IMR-90 (cell line): ENCODE measurements around the gene PIGA. TPM values are rescaled to one million over a fixed set of nuclear protein-coding genes. Genes with fewer than 3 reads are reported as not detected.

Experiments used
- ATAC-seq: fragments of 200-7000 bp; cut with Tn5 transposase; 2 replicates; pipeline ENCODE4 v1.9.1; 2020; ENCODE audit warnings: low read depth, mild to moderate bottlenecking, moderate library complexity
- BruUV-seq: library from RNA; stranded (reverse); fragments of 400-500 nt; replicated peaks from 2 replicates; lab custom pipeline; 2021; lab: Mats Ljungman, UMichigan
- CTCF ChIA-PET: fragments of 300-600 bp; formaldehyde crosslinking; extraction: SDS; loops from one replicate; lab custom pipeline; 2021; ENCODE audit warnings: antibody characterized with exemption; lab: Yijun Ruan, JAX
- POLR2A ChIA-PET: fragments of 300-600 bp; sonication (Branson Sonifier 250); formaldehyde crosslinking; loops from one replicate; lab custom pipeline; 2022; ENCODE audit warnings: antibody characterized with exemption; ENCODE audit not compliant: unreplicated experiment; lab: Charles Lee
- DNase-seq: peaks from one replicate; pipeline ENCODE4 v3.0.0; 2013
- H2AFZ ChIP-seq: replicated peaks from 2 replicates; pipeline ENCODE3; 2013; ENCODE audit warnings: low read length, mild to moderate bottlenecking; ENCODE audit not compliant: poor library complexity
- H2AK5ac ChIP-seq: 2 replicates; pipeline ENCODE4 v1.6.1; 2013; ENCODE audit warnings: low read depth, low read length, inconsistent platforms
- H2AK9ac ChIP-seq: replicated peaks from 2 replicates; pipeline ENCODE3; 2013; ENCODE audit warnings: mild to moderate bottlenecking, low read depth, low read length, moderate library complexity; ENCODE audit not compliant: poor library complexity
- H2BK120ac ChIP-seq: 2 replicates; pipeline ENCODE4 v1.6.1; 2013; ENCODE audit warnings: low read depth, low read length, inconsistent platforms
- H2BK15ac ChIP-seq: 3 replicates; pipeline ENCODE4 v1.6.1; 2013; ENCODE audit warnings: low read depth, low read length, inconsistent platforms
- H2BK20ac ChIP-seq: 2 replicates; pipeline ENCODE4 v1.6.1; 2013; ENCODE audit warnings: low read depth, mild to moderate bottlenecking, inconsistent platforms, low read length, moderate library complexity
- H2BK5ac ChIP-seq: 2 replicates; pipeline ENCODE4 v1.6.1; 2013; ENCODE audit warnings: mild to moderate bottlenecking, low read depth, low read length, inconsistent platforms; ENCODE audit not compliant: poor library complexity, severe bottlenecking
- H3K14ac ChIP-seq: replicated peaks from 2 replicates; pipeline ENCODE4 v1.6.1; 2013; ENCODE audit warnings: low read depth, low read length, inconsistent platforms
- H3K18ac ChIP-seq: 2 replicates; pipeline ENCODE4 v1.6.1; 2013; ENCODE audit warnings: low read depth, low read length, control low read depth
- H3K23ac ChIP-seq: 2 replicates; pipeline ENCODE4 v1.6.1; 2013; ENCODE audit warnings: low read depth, low read length, inconsistent platforms
- H3K27ac ChIP-seq: 2 replicates; pipeline ENCODE4 v1.5.1; 2013; ENCODE audit warnings: mild to moderate bottlenecking, control low read depth, low read length; ENCODE audit not compliant: insufficient read depth
- H3K27me3 ChIP-seq: 2 replicates; pipeline ENCODE4 v1.6.1; 2013; ENCODE audit warnings: low read length; ENCODE audit not compliant: control insufficient read depth, insufficient read depth
- H3K36me3 ChIP-seq: 2 replicates; pipeline ENCODE4 v1.6.1; 2013; ENCODE audit warnings: low read length, mixed read lengths; ENCODE audit not compliant: control insufficient read depth, insufficient read depth
- H3K4ac ChIP-seq: 2 replicates; pipeline ENCODE4 v1.6.1; 2013; ENCODE audit warnings: low read depth, low read length, inconsistent platforms
- H3K4me1 ChIP-seq: 2 replicates; pipeline ENCODE4 v1.6.1; 2013; ENCODE audit warnings: low read length, mixed read lengths; ENCODE audit not compliant: control insufficient read depth, insufficient read depth
- H3K4me2 ChIP-seq: 2 replicates; pipeline ENCODE4 v1.6.1; 2013; ENCODE audit warnings: low read depth, mild to moderate bottlenecking, control low read depth, low read length, moderate library complexity
- H3K4me3 ChIP-seq: 2 replicates; pipeline ENCODE4 v1.5.1; 2013; ENCODE audit warnings: low read depth, mild to moderate bottlenecking, control low read depth, low read length, moderate library complexity; ENCODE audit not compliant: insufficient read depth
- H3K56ac ChIP-seq: 2 replicates; pipeline ENCODE4 v1.6.1; 2013; ENCODE audit warnings: low read length, inconsistent platforms; ENCODE audit not compliant: insufficient read depth; ENCODE audit errors: extremely low read depth
- H3K79me1 ChIP-seq, 2 experiments: 2 replicates each; pipeline ENCODE4 v1.6.1; 2013; ENCODE audit warnings: low read length in 2 of 2, inconsistent platforms in 1 of 2, low read depth in 1 of 2
- H3K9ac ChIP-seq: 2 replicates; pipeline ENCODE4 v1.6.1; 2013; ENCODE audit warnings: low read depth, low read length, control low read depth
- H3K9me1 ChIP-seq: 2 replicates; pipeline ENCODE4 v1.6.1; 2013; ENCODE audit warnings: low read length, inconsistent platforms; ENCODE audit not compliant: insufficient read depth
- H3K9me3 ChIP-seq: 2 replicates; pipeline ENCODE4 v1.6.1; 2013; ENCODE audit warnings: low read length; ENCODE audit not compliant: control insufficient read depth, insufficient read depth
- H4K20me1 ChIP-seq: 2 replicates; pipeline ENCODE4 v1.6.1; 2013; ENCODE audit warnings: low read length, inconsistent platforms; ENCODE audit not compliant: insufficient read depth
- H4K5ac ChIP-seq: 2 replicates; pipeline ENCODE4 v1.6.1; 2013; ENCODE audit warnings: mild to moderate bottlenecking, low read depth, low read length, control low read depth
- H4K8ac ChIP-seq, 2 experiments: 2 replicates each; pipeline ENCODE4 v1.6.1; 2013; ENCODE audit warnings: low read depth in 2 of 2, low read length in 2 of 2, control low read depth in 1 of 2, inconsistent platforms in 1 of 2
- H4K91ac ChIP-seq: 2 replicates; pipeline ENCODE4 v1.6.1; 2013; ENCODE audit warnings: low read depth, low read length, inconsistent platforms; ENCODE audit not compliant: insufficient read depth
- BHLHE40 ChIP-seq: fragments of 150-350 bp; IDR thresholded peaks from 2 replicates; pipeline ENCODE4 v1.6.1; 2016; ENCODE audit warnings: mild to moderate bottlenecking, low read depth, low read length
- CEBPB ChIP-seq: IDR thresholded peaks from 2 replicates; pipeline ENCODE4 v1.6.1; 2012; ENCODE audit warnings: low read depth, low read length, improper control_type of control experiment
- CHD1 ChIP-seq: IDR thresholded peaks from 2 replicates; pipeline ENCODE4 v1.6.1; 2012; ENCODE audit warnings: low read depth, low read length, improper control_type of control experiment
- FOS ChIP-seq: fragments of 150-350 bp; IDR thresholded peaks from 2 replicates; pipeline ENCODE4 v1.6.1; 2016; ENCODE audit warnings: low read depth, low read length
- MAFK ChIP-seq: IDR thresholded peaks from 2 replicates; pipeline ENCODE4 v1.6.1; 2012; ENCODE audit warnings: low read depth, low read length, improper control_type of control experiment
- MAZ ChIP-seq: IDR thresholded peaks from 2 replicates; pipeline ENCODE4 v1.6.1; 2012; ENCODE audit warnings: low read depth, mild to moderate bottlenecking, low read length, improper control_type of control experiment, moderate library complexity, borderline replicate concordance
- MXI1 ChIP-seq: IDR thresholded peaks from 2 replicates; pipeline ENCODE4 v1.6.1; 2012; ENCODE audit warnings: low read depth, mild to moderate bottlenecking, low read length, moderate library complexity, borderline replicate concordance
- NFE2L2 ChIP-seq: fragments of 150-350 bp; IDR thresholded peaks from 2 replicates; pipeline ENCODE4 v1.6.1; 2016; ENCODE audit warnings: low read depth, mild to moderate bottlenecking, low read length
- POLR2A ChIP-seq: IDR thresholded peaks from 2 replicates; pipeline ENCODE4 v1.6.1; 2012; ENCODE audit warnings: mild to moderate bottlenecking, low read depth, low read length
- RAD21 ChIP-seq: IDR thresholded peaks from 2 replicates; pipeline ENCODE4 v1.6.1; 2012; ENCODE audit warnings: low read length, improper control_type of control experiment
- RCOR1 ChIP-seq: IDR thresholded peaks from 2 replicates; pipeline ENCODE4 v1.6.1; 2012; ENCODE audit warnings: mild to moderate bottlenecking, low read length, improper control_type of control experiment; ENCODE audit not compliant: insufficient replicate concordance
- RFX5 ChIP-seq: IDR thresholded peaks from 2 replicates; pipeline ENCODE4 v1.8.0; 2012; ENCODE audit warnings: low read depth, mild to moderate bottlenecking, low read length, moderate library complexity
- SMC3 ChIP-seq: fragments of 150-350 bp; IDR thresholded peaks from 2 replicates; pipeline ENCODE4 v1.6.1; 2016; ENCODE audit warnings: low read depth, mild to moderate bottlenecking, antibody characterized with exemption, low read length, moderate library complexity
- WGBS, 2 experiments: methylation state at CpG; one replicate each; pipeline versions ENCODE4 v1.1.5 to v1.1.7; 2013; ENCODE audit warnings: missing lambda C conversion rate in 2 of 2; ENCODE audit not compliant: insufficient read length in 1 of 2; ENCODE audit errors: extremely low coverage in 2 of 2; 5-methylcytosine and 5-hydroxymethylcytosine counted together
- dilution Hi-C: fragments of 300-500 bp; cut with HindIII; formaldehyde crosslinking; loops from one replicate; pipeline ENCODE4 v1.14.3; 2018; ENCODE audit warnings: low sequenced_read_pairs; ENCODE audit not compliant: unreplicated experiment
- in situ Hi-C: fragments of 300-500 bp; cut with MboI; formaldehyde crosslinking; loops from 3 replicates; pipeline ENCODE4 v1.14.3; 2019; ENCODE audit warnings: low sequenced_read_pairs, inconsistent platforms, mixed read lengths
- intact Hi-C: fragments of 100-400 bp; cut with micrococcal nuclease; formaldehyde crosslinking; loops from 2 replicates; pipeline ENCODE4 v1.10.0; 2022
- polyA plus RNA-seq, 3 experiments: library from polyadenylated mRNA; depleted of rRNA; stranded (reverse); fragments of >200 nt; gene quantifications; 2 replicates each; pipeline ENCODE4 v1.2.3, GENCODE V29; 2012; ENCODE audit warnings: low replicate concordance in 1 of 3
- total RNA-seq: library from RNA; depleted of rRNA; stranded (reverse); fragments of >200 nt; gene quantifications from 2 replicates; pipeline ENCODE4 v1.2.3, GENCODE V29; 2012
- TF ChIP-seq, protein P1 (sequence below): fragments of 150-350 bp; IDR thresholded peaks from 2 replicates; pipeline ENCODE4 v1.6.1; 2017; ENCODE audit warnings: mild to moderate bottlenecking, antibody characterized with exemption, low read length, low read depth
- TF ChIP-seq, protein P2 (sequence below): conservative IDR thresholded peaks from 2 replicates; pipeline ENCODE4 v1.5.1; 2012; ENCODE audit warnings: mild to moderate bottlenecking, low read depth, low read length, improper control_type of control experiment
- TF ChIP-seq, protein P3 (sequence below): fragments of 150-350 bp; IDR thresholded peaks from 2 replicates; pipeline ENCODE4 v1.6.1; 2016; ENCODE audit warnings: low read depth, mild to moderate bottlenecking, low read length, moderate library complexity, borderline replicate concordance

PIGA gene
- total and polyA plus RNA-seq, 2 of the 4 experiments (the other 2 are of a cell fraction), result 3.4 to 9.1 TPM

DNA sequence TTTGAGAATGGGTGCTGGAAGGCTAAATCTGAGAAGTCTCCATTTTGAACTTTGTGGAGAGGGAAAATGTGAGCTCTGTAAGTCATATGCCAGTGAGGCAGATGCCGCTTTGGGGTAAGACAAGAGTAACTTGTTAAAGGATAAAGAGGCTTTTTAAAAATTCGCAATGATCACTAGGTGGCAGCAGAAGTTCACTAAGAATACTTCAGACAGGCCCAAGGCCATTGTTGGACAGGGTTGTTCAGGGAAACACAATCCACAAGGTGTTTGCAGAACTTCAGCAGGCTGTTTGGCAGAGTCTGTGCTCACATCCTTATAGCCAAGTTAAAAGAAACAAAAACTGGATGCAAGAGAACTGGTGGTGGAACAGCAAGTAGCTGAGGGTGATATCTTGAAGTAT lies 13.7 kb upstream of the PIGA start:
- H4K20me1 ChIP-seq, result no peaks in the 10 kb centered on the region
- TF ChIP-seq MXI1 (no peak), NFE2L2 (no peak), SMC3 (peak; percentile 73), CHD1 (no peak), MAFK (no peak), MAZ (no peak), RCOR1 (no peak), RFX5 (no peak), RAD21 (peak; percentile 77), CEBPB (no peak), FOS (no peak), BHLHE40 (no peak), POLR2A (no peak)
- TF ChIP-seq, protein P1, sequence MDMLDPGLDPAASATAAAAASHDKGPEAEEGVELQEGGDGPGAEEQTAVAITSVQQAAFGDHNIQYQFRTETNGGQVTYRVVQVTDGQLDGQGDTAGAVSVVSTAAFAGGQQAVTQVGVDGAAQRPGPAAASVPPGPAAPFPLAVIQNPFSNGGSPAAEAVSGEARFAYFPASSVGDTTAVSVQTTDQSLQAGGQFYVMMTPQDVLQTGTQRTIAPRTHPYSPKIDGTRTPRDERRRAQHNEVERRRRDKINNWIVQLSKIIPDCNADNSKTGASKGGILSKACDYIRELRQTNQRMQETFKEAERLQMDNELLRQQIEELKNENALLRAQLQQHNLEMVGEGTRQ, result no peak
- TF ChIP-seq, protein P2, sequence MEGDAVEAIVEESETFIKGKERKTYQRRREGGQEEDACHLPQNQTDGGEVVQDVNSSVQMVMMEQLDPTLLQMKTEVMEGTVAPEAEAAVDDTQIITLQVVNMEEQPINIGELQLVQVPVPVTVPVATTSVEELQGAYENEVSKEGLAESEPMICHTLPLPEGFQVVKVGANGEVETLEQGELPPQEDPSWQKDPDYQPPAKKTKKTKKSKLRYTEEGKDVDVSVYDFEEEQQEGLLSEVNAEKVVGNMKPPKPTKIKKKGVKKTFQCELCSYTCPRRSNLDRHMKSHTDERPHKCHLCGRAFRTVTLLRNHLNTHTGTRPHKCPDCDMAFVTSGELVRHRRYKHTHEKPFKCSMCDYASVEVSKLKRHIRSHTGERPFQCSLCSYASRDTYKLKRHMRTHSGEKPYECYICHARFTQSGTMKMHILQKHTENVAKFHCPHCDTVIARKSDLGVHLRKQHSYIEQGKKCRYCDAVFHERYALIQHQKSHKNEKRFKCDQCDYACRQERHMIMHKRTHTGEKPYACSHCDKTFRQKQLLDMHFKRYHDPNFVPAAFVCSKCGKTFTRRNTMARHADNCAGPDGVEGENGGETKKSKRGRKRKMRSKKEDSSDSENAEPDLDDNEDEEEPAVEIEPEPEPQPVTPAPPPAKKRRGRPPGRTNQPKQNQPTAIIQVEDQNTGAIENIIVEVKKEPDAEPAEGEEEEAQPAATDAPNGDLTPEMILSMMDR, result peak; percentile 66
- TF ChIP-seq, protein P3, sequence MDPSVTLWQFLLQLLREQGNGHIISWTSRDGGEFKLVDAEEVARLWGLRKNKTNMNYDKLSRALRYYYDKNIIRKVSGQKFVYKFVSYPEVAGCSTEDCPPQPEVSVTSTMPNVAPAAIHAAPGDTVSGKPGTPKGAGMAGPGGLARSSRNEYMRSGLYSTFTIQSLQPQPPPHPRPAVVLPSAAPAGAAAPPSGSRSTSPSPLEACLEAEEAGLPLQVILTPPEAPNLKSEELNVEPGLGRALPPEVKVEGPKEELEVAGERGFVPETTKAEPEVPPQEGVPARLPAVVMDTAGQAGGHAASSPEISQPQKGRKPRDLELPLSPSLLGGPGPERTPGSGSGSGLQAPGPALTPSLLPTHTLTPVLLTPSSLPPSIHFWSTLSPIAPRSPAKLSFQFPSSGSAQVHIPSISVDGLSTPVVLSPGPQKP, result no peak
- H2AK5ac ChIP-seq, result no peak overlapping the region
- H3K9me1 ChIP-seq, result no peaks in the 10 kb centered on the region
- H3K27me3 ChIP-seq, result peaks cover 4% of the 10 kb centered on the region; the same call in 1 of the 2 replicates
- H2BK20ac ChIP-seq, result no peak overlapping the region
- H2BK5ac ChIP-seq, result no peak overlapping the region
- H2AFZ ChIP-seq, result no peak overlapping the region
- H3K4ac ChIP-seq, result no peak overlapping the region
- H3K27ac ChIP-seq, result no peak overlapping the region
- CTCF ChIA-PET, result interaction anchor here (0.5 to 2.5 kb wide), 9 partner anchors 9 to 119 kb away, joined by 3 to 17 read pairs (median 4); no protein-coding TSS in a partner anchor
- peak; percentile 90 for ATAC-seq
- POLR2A ChIA-PET, result no interaction called here
- H3K4me2 ChIP-seq, result no peak overlapping the region
- peak; percentile 73 for DNase-seq
- no peak overlapping the region for H3K23ac ChIP-seq
- H2BK15ac ChIP-seq, result no peak overlapping the region
- no peak overlapping the region for H4K8ac ChIP-seq
- no peaks in the 10 kb centered on the region for H3K36me3 ChIP-seq
- no TSS peak for BruUV-seq
- intact Hi-C loops, result loop anchor here (1.0 to 10.0 kb wide), 3 partner anchors 119 to 326 kb away; no protein-coding TSS in a partner anchor
- no peak overlapping the region for H2AK9ac ChIP-seq
- no peak overlapping the region for H3K56ac ChIP-seq
- no peak overlapping the region for H4K5ac ChIP-seq
- no peak overlapping the region for H2BK120ac ChIP-seq
- H3K79me1 ChIP-seq, result no peaks in the 10 kb centered on the region
- H3K4me3 ChIP-seq, result no peak overlapping the region
- no peaks in the 10 kb centered on the region for H3K9me3 ChIP-seq
- dilution Hi-C loops, result no loop called here
- no peak overlapping the region for H4K91ac ChIP-seq
- no peak overlapping the region for H3K14ac ChIP-seq
- H3K9ac ChIP-seq, result no peak overlapping the region
- H3K18ac ChIP-seq, result no peak overlapping the region
- no peaks in the 10 kb centered on the region for H3K4me1 ChIP-seq
- 40% methylated on average over 1 of the region's 2 CpGs; no CpG with 5 or more reads in 1 of the 2 experiments for WGBS, 2 experiments
- in situ Hi-C loops, result loop anchor here (5.0 to 10.0 kb wide), 2 partner anchors 118 to 216 kb away; no protein-coding TSS in a partner anchor
